Endodermal cell (in vitro differentiated cells): ENCODE results near the gene DVL1. TPM values are rescaled to one million over a fixed set of nuclear protein-coding genes. Genes with fewer than 3 reads are reported as not detected.

Experiments used
- DNase-seq: peaks from one replicate; pipeline ENCODE4 v3.0.0-alpha.2; 2017
- H3K27ac ChIP-seq: 2 replicates; pipeline ENCODE4 v1.5.1; 2013; ENCODE audit warnings: mild to moderate bottlenecking, low read depth, low read length, moderate library complexity
- H3K27me3 ChIP-seq: 2 replicates; pipeline ENCODE4 v1.6.1; 2013; ENCODE audit warnings: mild to moderate bottlenecking, low read length, moderate library complexity; ENCODE audit not compliant: insufficient read depth, control insufficient read depth, poor library complexity, severe bottlenecking
- H3K36me3 ChIP-seq: 2 replicates; pipeline ENCODE4 v1.7.0; 2013; ENCODE audit warnings: mild to moderate bottlenecking, low read length, moderate library complexity; ENCODE audit not compliant: control insufficient read depth, insufficient read depth
- H3K4me1 ChIP-seq: one replicate; pipeline ENCODE4 v1.7.0; 2013; ENCODE audit warnings: low read length; ENCODE audit not compliant: control insufficient read depth, insufficient read depth
- H3K4me3 ChIP-seq: 2 replicates; pipeline ENCODE4 v1.5.1; 2013; ENCODE audit warnings: mild to moderate bottlenecking, low read length, moderate library complexity
- H3K9ac ChIP-seq: 2 replicates; pipeline ENCODE4 v1.6.1; 2013; ENCODE audit warnings: mild to moderate bottlenecking, low read length, moderate library complexity; ENCODE audit not compliant: poor library complexity, severe bottlenecking; ENCODE audit errors: extremely low read depth
- H3K9me3 ChIP-seq: 2 replicates; pipeline ENCODE4 v1.6.1; 2013; ENCODE audit warnings: mild to moderate bottlenecking, low read length, moderate library complexity; ENCODE audit not compliant: control insufficient read depth
- H3K27ac Mint-ChIP-seq: 2 replicates; pipeline ENCODE4 v1.8.0; 2020; ENCODE audit warnings: mixed read lengths
- H3K27me3 Mint-ChIP-seq: 2 replicates; pipeline ENCODE4 v1.8.0; 2021; ENCODE audit warnings: mild to moderate bottlenecking, mixed read lengths; ENCODE audit not compliant: insufficient read depth
- H3K36me3 Mint-ChIP-seq: 2 replicates; pipeline ENCODE4 v1.8.0; 2020; ENCODE audit warnings: low read depth, mixed read lengths
- H3K4me1 Mint-ChIP-seq: 2 replicates; pipeline ENCODE4 v1.8.0; 2020; ENCODE audit warnings: mixed read lengths
- H3K4me3 Mint-ChIP-seq: 2 replicates; pipeline ENCODE4 v1.8.0; 2020; ENCODE audit warnings: mild to moderate bottlenecking, moderate library complexity, mixed read lengths
- H3K9me3 Mint-ChIP-seq: 2 replicates; pipeline ENCODE4 v1.8.0; 2020; ENCODE audit warnings: mild to moderate bottlenecking, mixed read lengths
- CTCF ChIP-seq: fragments of 200-600 bp; sonication (generic); conservative IDR thresholded peaks from 2 replicates; pipeline ENCODE4 v1.5.0; 2021; ENCODE audit warnings: antibody characterized with exemption, mild to moderate bottlenecking
- WGBS, 2 experiments: methylation state at CpG; one replicate each; pipeline versions ENCODE4 v1.1.5 to v1.1.7; 2013; ENCODE audit warnings: missing lambda C conversion rate in 2 of 2, mixed read lengths in 1 of 2; ENCODE audit not compliant: insufficient coverage in 1 of 2, insufficient read length in 1 of 2; 5-methylcytosine and 5-hydroxymethylcytosine counted together
- total RNA-seq, 2 donors: library from RNA; stranded (reverse); fragmentation: NEBNext Ultra II Directional in 1 of 2; extraction: Animal tissue kit (Norgen Biotek cat#: 25700) in 1 of 2; gene quantifications; 2 replicates in 1 of 2; 3 replicates in 1 of 2; pipeline ENCODE4 v1.2.1, GENCODE V29; 2021

Gene DVL1
- total RNA-seq, 2 donors from 2014 or later, result 71.9 to 73.3 TPM

- H3K4me1 Mint-ChIP-seq, result no peaks in the 10 kb centered on the region
- TF ChIP-seq CTCF, result no peak
- no peaks in the 10 kb centered on the region for H3K27me3 Mint-ChIP-seq
- peaks cover 22% of the 10 kb centered on the region for H3K36me3 Mint-ChIP-seq
- Histone ChIP-seq H3K27ac (no peak overlapping the region), H3K27me3 (no peaks in the 10 kb centered on the region), H3K36me3 (peaks cover 19% of the 10 kb centered on the region), H3K9ac (no peak overlapping the region), H3K4me3 (no peak overlapping the region), H3K4me1 (no peaks in the 10 kb centered on the region), H3K9me3 (no peaks in the 10 kb centered on the region)
- 96 to 97% methylated on average over 15 to 23 of the region's 23 CpGs for WGBS, 2 experiments
- no peak overlapping the region for H3K4me3 Mint-ChIP-seq
- H3K27ac Mint-ChIP-seq, result no peak overlapping the region
- no peak for DNase-seq
- H3K9me3 Mint-ChIP-seq, result no peaks in the 10 kb centered on the region
Observed at GRCh38 chr1:1340185-1340584, 9.0 kb downstream of the DVL1 start.

GRCh38 chr1:1338278-1338677, 10.9 kb downstream of the DVL1 start:
- Mint-ChIP-seq H3K27ac (no peak overlapping the region), H3K36me3 (peaks cover 24% of the 10 kb centered on the region), H3K9me3 (no peaks in the 10 kb centered on the region), H3K4me1 (no peaks in the 10 kb centered on the region), H3K27me3 (no peaks in the 10 kb centered on the region), H3K4me3 (no peak overlapping the region)
- peaks cover 19% of the 10 kb centered on the region for H3K36me3 ChIP-seq
- WGBS, 2 experiments, result 94 to 96% methylated on average over 34 to 36 of the region's 36 CpGs
- no peak for DNase-seq
- H3K27ac ChIP-seq, result no peak overlapping the region
- TF ChIP-seq CTCF, result no peak
- H3K4me3 ChIP-seq, result no peak overlapping the region
- no peaks in the 10 kb centered on the region for H3K27me3 ChIP-seq
- no peak overlapping the region for H3K9ac ChIP-seq
- no peaks in the 10 kb centered on the region for H3K9me3 ChIP-seq
- H3K4me1 ChIP-seq, result no peaks in the 10 kb centered on the region

GRCh38 chr1:1337793-1338147, 11.4 kb downstream of the DVL1 start:
- Histone ChIP-seq H3K4me1 (no peaks in the 10 kb centered on the region), H3K9ac (no peak overlapping the region), H3K4me3 (no peak overlapping the region), H3K27me3 (no peaks in the 10 kb centered on the region), H3K27ac (no peak overlapping the region), H3K36me3 (peaks cover 19% of the 10 kb centered on the region), H3K9me3 (no peaks in the 10 kb centered on the region)
- Mint-ChIP-seq H3K36me3 (peaks cover 24% of the 10 kb centered on the region), H3K4me1 (no peaks in the 10 kb centered on the region), H3K9me3 (no peaks in the 10 kb centered on the region), H3K27me3 (no peaks in the 10 kb centered on the region), H3K27ac (no peak overlapping the region), H3K4me3 (no peak overlapping the region)
- TF ChIP-seq CTCF, result no peak
- peak; percentile 91 for DNase-seq
- WGBS, 2 experiments, result 81 to 84% methylated on average over 5 to 16 of the region's 18 CpGs
